ENCODE results near the gene HKDC1.

GRCh38 chr10:69276503-69276902 is 56.4 kb downstream of the HKDC1 start:
- TF ChIP-seq, protein P1, sequence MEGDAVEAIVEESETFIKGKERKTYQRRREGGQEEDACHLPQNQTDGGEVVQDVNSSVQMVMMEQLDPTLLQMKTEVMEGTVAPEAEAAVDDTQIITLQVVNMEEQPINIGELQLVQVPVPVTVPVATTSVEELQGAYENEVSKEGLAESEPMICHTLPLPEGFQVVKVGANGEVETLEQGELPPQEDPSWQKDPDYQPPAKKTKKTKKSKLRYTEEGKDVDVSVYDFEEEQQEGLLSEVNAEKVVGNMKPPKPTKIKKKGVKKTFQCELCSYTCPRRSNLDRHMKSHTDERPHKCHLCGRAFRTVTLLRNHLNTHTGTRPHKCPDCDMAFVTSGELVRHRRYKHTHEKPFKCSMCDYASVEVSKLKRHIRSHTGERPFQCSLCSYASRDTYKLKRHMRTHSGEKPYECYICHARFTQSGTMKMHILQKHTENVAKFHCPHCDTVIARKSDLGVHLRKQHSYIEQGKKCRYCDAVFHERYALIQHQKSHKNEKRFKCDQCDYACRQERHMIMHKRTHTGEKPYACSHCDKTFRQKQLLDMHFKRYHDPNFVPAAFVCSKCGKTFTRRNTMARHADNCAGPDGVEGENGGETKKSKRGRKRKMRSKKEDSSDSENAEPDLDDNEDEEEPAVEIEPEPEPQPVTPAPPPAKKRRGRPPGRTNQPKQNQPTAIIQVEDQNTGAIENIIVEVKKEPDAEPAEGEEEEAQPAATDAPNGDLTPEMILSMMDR (IDR thresholded peaks at IDR 0.05 in 4 of 5, conservative IDR thresholded peaks at IDR 0.05 in 1 of 5): no peak
- TF ChIP-seq POLR2A (IDR thresholded peaks at IDR 0.05): no peak
